H1 (cell line): Measurements from ENCODE around the gene PPA1. TPM values are rescaled to one million over a fixed set of nuclear protein-coding genes. Genes with fewer than 3 reads are reported as not detected.

Experiments used
- CTCF ChIA-PET: fragments of 300-600 bp; sonication (Branson Sonifier 250); formaldehyde crosslinking; loops from one replicate; lab custom pipeline; 2021; ENCODE audit not compliant: partially characterized antibody; lab: Charles Lee
- POLR2A ChIA-PET: fragments of 300-600 bp; sonication (Branson Sonifier 250); formaldehyde crosslinking; loops from one replicate; lab custom pipeline; 2021; ENCODE audit warnings: inconsistent platforms; ENCODE audit not compliant: partially characterized antibody; lab: Charles Lee
- DNase-seq, 2 experiments: peaks; one replicate each; pipeline versions ENCODE4 v3.0.0 to v3.0.0-alpha.2; 2010 to 2022; ENCODE audit warnings: low spot score in 2 of 2, low read depth in 1 of 2, mixed read lengths in 1 of 2
- FAIRE-seq: peaks from 2 replicates; lab custom pipeline; 2011; peaks lifted over from hg19 to GRCh38; lab: Jason Lieb, UNC
- H2AFZ ChIP-seq: 2 replicates; pipeline ENCODE4 v1.8.1; 2012; ENCODE audit warnings: low read length, inconsistent platforms
- H2AK5ac ChIP-seq: 2 replicates; pipeline ENCODE4 v1.6.1; 2013; ENCODE audit warnings: low read depth, low read length
- H2BK120ac ChIP-seq: replicated peaks from 2 replicates; pipeline ENCODE3; 2013; ENCODE audit warnings: low read depth, low read length, inconsistent platforms
- H2BK12ac ChIP-seq: 2 replicates; pipeline ENCODE4 v1.6.1; 2013; ENCODE audit warnings: low read depth, low read length
- H2BK15ac ChIP-seq: 2 replicates; pipeline ENCODE4 v1.6.1; 2013; ENCODE audit warnings: low read length
- H2BK20ac ChIP-seq: 2 replicates; pipeline ENCODE4 v1.6.1; 2013; ENCODE audit warnings: low read length
- H2BK5ac ChIP-seq: 2 replicates; pipeline ENCODE4 v1.6.1; 2013; ENCODE audit warnings: low read depth, low read length
- H3K14ac ChIP-seq: 2 replicates; pipeline ENCODE4 v1.6.1; 2013; ENCODE audit warnings: inconsistent platforms; ENCODE audit not compliant: insufficient read length
- H3K18ac ChIP-seq: 2 replicates; pipeline ENCODE4 v1.6.1; 2013; ENCODE audit warnings: low read length; ENCODE audit errors: extremely low read depth
- H3K23ac ChIP-seq: 2 replicates; pipeline ENCODE4 v1.6.1; 2013; ENCODE audit warnings: inconsistent platforms; ENCODE audit not compliant: insufficient read length
- H3K23me2 ChIP-seq: 2 replicates; pipeline ENCODE4 v1.6.1; 2013; ENCODE audit warnings: low read depth, low read length
- H3K27ac ChIP-seq: 2 replicates; pipeline ENCODE4 v1.6.1; 2011; ENCODE audit warnings: low read depth, low read length, inconsistent platforms
- H3K27me3 ChIP-seq, 4 experiments: replicated peaks in 1 of 4; 1 replicate in 1 of 4; 2 replicates in 3 of 4; pipeline versions ENCODE4 v1.6.1 to v1.8.1; 2011 to 2013; ENCODE audit warnings: low read length in 3 of 4, mild to moderate bottlenecking in 3 of 4, inconsistent platforms in 2 of 4, mixed read lengths in 2 of 4, moderate library complexity in 1 of 4; ENCODE audit not compliant: control insufficient read depth in 3 of 4, insufficient read depth in 3 of 4; ENCODE audit errors: extremely low read depth in 1 of 4
- H3K36me3 ChIP-seq, 4 experiments: 2 replicates each; pipeline versions ENCODE4 v1.6.1 to v1.8.1; 2011 to 2013; ENCODE audit warnings: mild to moderate bottlenecking in 4 of 4, low read length in 3 of 4, moderate library complexity in 2 of 4, control low read depth in 1 of 4, inconsistent platforms in 1 of 4; ENCODE audit not compliant: insufficient read depth in 4 of 4, control insufficient read depth in 2 of 4
- H3K4ac ChIP-seq: replicated peaks from 2 replicates; pipeline ENCODE3; 2013; ENCODE audit warnings: low read length, low read depth, mixed read lengths, inconsistent platforms; ENCODE audit not compliant: insufficient read length
- H3K4me1 ChIP-seq, 4 experiments: replicated peaks in 1 of 4; 1 replicate in 1 of 4; 2 replicates in 3 of 4; pipeline versions ENCODE4 v1.6.1 to v1.8.1; 2011 to 2013; ENCODE audit warnings: low read length in 3 of 4, inconsistent platforms in 2 of 4, mixed read lengths in 1 of 4; ENCODE audit not compliant: insufficient read depth in 4 of 4, control insufficient read depth in 3 of 4
- H3K4me2 ChIP-seq, 2 experiments: 2 replicates each; pipeline versions ENCODE4 v1.6.1 to v1.8.1; 2011 to 2013; ENCODE audit warnings: low read depth in 2 of 2, low read length in 2 of 2, control low read depth in 1 of 2, inconsistent platforms in 1 of 2, mild to moderate bottlenecking in 1 of 2; ENCODE audit not compliant: insufficient read depth in 1 of 2
- H3K4me3 ChIP-seq, 4 experiments: fragments of 200-600, 300-600 bp in 1 of 4; sonication (generic), shearing (Covaris generic), sonication (Bioruptor Twin) in 1 of 4; 2 replicates each; pipeline versions ENCODE4 v1.5.1 to v1.8.1; 2011 to 2016; ENCODE audit warnings: low read length in 4 of 4, low read depth in 3 of 4, control low read depth in 2 of 4, inconsistent platforms in 2 of 4, mild to moderate bottlenecking in 2 of 4, mixed read lengths in 1 of 4, moderate library complexity in 1 of 4; ENCODE audit not compliant: insufficient read depth in 2 of 4; ENCODE audit errors: extremely low read depth in 1 of 4
- H3K56ac ChIP-seq: replicated peaks from 2 replicates; pipeline ENCODE3; 2013; ENCODE audit warnings: low read depth, mild to moderate bottlenecking, mixed read lengths, low read length, inconsistent platforms; ENCODE audit not compliant: insufficient read length
- H3K79me1 ChIP-seq: 2 replicates; pipeline ENCODE4 v1.6.1; 2013; ENCODE audit warnings: low read depth, low read length, control low read depth
- H3K79me2 ChIP-seq, 2 experiments: 2 replicates each; pipeline versions ENCODE4 v1.6.1 to v1.8.1; 2012 to 2013; ENCODE audit warnings: low read length in 2 of 2, mild to moderate bottlenecking in 2 of 2, inconsistent platforms in 1 of 2; ENCODE audit not compliant: insufficient read depth in 2 of 2, control insufficient read depth in 1 of 2
- H3K9ac ChIP-seq, 4 experiments: replicated peaks in 1 of 4; 1 replicate in 1 of 4; 2 replicates in 3 of 4; pipeline versions ENCODE4 v1.6.1 to v1.8.1; 2011 to 2013; ENCODE audit warnings: low read depth in 3 of 4, low read length in 3 of 4, control low read depth in 2 of 4, mild to moderate bottlenecking in 2 of 4, moderate library complexity in 2 of 4, inconsistent platforms in 1 of 4; ENCODE audit errors: extremely low read depth in 1 of 4
- H3K9me3 ChIP-seq, 2 experiments: 2 replicates each; pipeline versions ENCODE4 v1.6.1 to v1.8.1; 2012 to 2013; ENCODE audit warnings: mild to moderate bottlenecking in 2 of 2, moderate library complexity in 2 of 2, control low read depth in 1 of 2, inconsistent platforms in 1 of 2, low read depth in 1 of 2, low read length in 1 of 2, mixed read lengths in 1 of 2; ENCODE audit not compliant: insufficient read depth in 2 of 2
- H4K20me1 ChIP-seq, 2 experiments: replicated peaks in 1 of 2; 2 replicates each; pipeline versions ENCODE3 to v1.8.1; 2011 to 2013; ENCODE audit warnings: inconsistent platforms in 2 of 2, low read length in 2 of 2, mild to moderate bottlenecking in 1 of 2; ENCODE audit not compliant: insufficient read depth in 2 of 2, control insufficient read depth in 1 of 2
- H4K5ac ChIP-seq: 2 replicates; pipeline ENCODE4 v1.6.1; 2013; ENCODE audit warnings: low read length, low read depth, mixed read lengths, inconsistent platforms; ENCODE audit not compliant: insufficient read length
- H4K8ac ChIP-seq: 2 replicates; pipeline ENCODE4 v1.8.0; 2013; ENCODE audit warnings: mild to moderate bottlenecking, moderate library complexity, low read length, inconsistent platforms; ENCODE audit not compliant: insufficient read depth; ENCODE audit errors: extremely low read depth
- H4K91ac ChIP-seq: replicated peaks from 2 replicates; pipeline ENCODE3; 2013; ENCODE audit warnings: low read length, mixed read lengths, inconsistent platforms; ENCODE audit not compliant: insufficient read length
- ASH2L ChIP-seq: fragments of 200-600, 300-600 bp; sonication (generic); IDR thresholded peaks from one replicate; pipeline ENCODE4 v1.7.1; 2017; ENCODE audit warnings: low read length
- BCL11A ChIP-seq, 2 experiments: IDR thresholded peaks; one replicate each; pipeline ENCODE4 v1.6.1; 2011; ENCODE audit warnings: low read depth in 2 of 2, low read length in 2 of 2, mild to moderate bottlenecking in 2 of 2
- CHD2 ChIP-seq: IDR thresholded peaks from 2 replicates; pipeline ENCODE4 v1.6.1; 2012; ENCODE audit warnings: low read length, improper control_type of control experiment
- KDM1A ChIP-seq: fragments of 200-600, 300-600 bp; sonication (generic); IDR thresholded peaks from 2 replicates; pipeline ENCODE4 v1.7.1; 2016; ENCODE audit warnings: mild to moderate bottlenecking, low read length, borderline replicate concordance
- MAX ChIP-seq: IDR thresholded peaks from 2 replicates; pipeline ENCODE4 v1.6.1; 2012; ENCODE audit warnings: inconsistent platforms
- NRF1 ChIP-seq: IDR thresholded peaks from 2 replicates; pipeline ENCODE4 v1.6.1; 2011; ENCODE audit warnings: mild to moderate bottlenecking, low read depth, low read length, improper control_type of control experiment
- PHF8 ChIP-seq: fragments of 200-600 bp; sonication (generic); conservative IDR thresholded peaks from 2 replicates; pipeline ENCODE4 v1.7.1; 2012; ENCODE audit warnings: low read depth, mild to moderate bottlenecking, inconsistent platforms, low read length, moderate library complexity
- POLR2A ChIP-seq, 2 experiments: IDR thresholded peaks; 1 replicate in 1 of 2; 2 replicates in 1 of 2; pipeline ENCODE4 v1.6.1; 2011; ENCODE audit warnings: low read depth in 2 of 2, low read length in 2 of 2, mild to moderate bottlenecking in 2 of 2; ENCODE audit errors: control extremely low read depth in 1 of 2
- RBBP5 ChIP-seq: IDR thresholded peaks from 2 replicates; pipeline ENCODE4 v1.7.1; 2012; ENCODE audit warnings: low read depth, mild to moderate bottlenecking, inconsistent platforms, low read length, moderate library complexity, borderline replicate concordance
- RFX5 ChIP-seq: IDR thresholded peaks from 2 replicates; pipeline ENCODE4 v1.6.1; 2011; ENCODE audit warnings: low read depth, low read length, improper control_type of control experiment, borderline replicate concordance
- SAP30 ChIP-seq: fragments of 300-600 bp; sonication (generic); IDR thresholded peaks from 2 replicates; pipeline ENCODE4 v1.7.1; 2012; ENCODE audit warnings: low read length, moderate library complexity, mild to moderate bottlenecking, inconsistent platforms; ENCODE audit not compliant: insufficient read depth, insufficient replicate concordance
- SRF ChIP-seq: IDR thresholded peaks from 2 replicates; pipeline ENCODE4 v1.6.1; 2011; ENCODE audit warnings: mild to moderate bottlenecking, low read depth, low read length, moderate library complexity
- WGBS, 2 experiments: shearing (Covaris generic) in 1 of 2; methylation state at CpG; one replicate each; pipeline versions ENCODE4 v1.1.6 to v1.1.7; 2013 to 2015; ENCODE audit warnings: low lambda C conversion rate in 2 of 2, mixed read lengths in 2 of 2, inconsistent platforms in 1 of 2, low coverage in 1 of 2, missing lambda C conversion rate in 1 of 2; ENCODE audit not compliant: insufficient replicate concordance in 2 of 2, insufficient coverage in 1 of 2, insufficient read length in 1 of 2; ENCODE audit errors: extremely low coverage in 1 of 2, missing lambda C conversion rate in 1 of 2; 5-methylcytosine and 5-hydroxymethylcytosine counted together
- polyA plus RNA-seq, 7 experiments: library from polyadenylated mRNA; depleted of rRNA in 3 of 7; stranded (reverse) in 5 of 7; unstranded in 2 of 7; fragments of >200 nt in 5 of 7; fragments of 200-250 nt in 2 of 7; gene quantifications; 1 replicate in 5 of 7; 2 replicates in 1 of 7; 4 replicates in 1 of 7; pipeline versions ENCODE4 v1.2.1 to v1.2.3, GENCODE V29; 2011 to 2013; ENCODE audit warnings: missing spikeins in 2 of 7, mixed read lengths in 2 of 7
- total RNA-seq: library from RNA; stranded (reverse); fragmentation: NEBNext Ultra II Directional; extraction: Animal tissue kit (Norgen Biotek cat#: 25700); gene quantifications from 2 replicates; pipeline ENCODE4 v1.2.1, GENCODE V29; 2021
- TF ChIP-seq, protein P1 (sequence below): IDR thresholded peaks from 2 replicates; pipeline ENCODE4 v1.6.1; 2012; ENCODE audit warnings: low read length, inconsistent platforms

PPA1 gene
- total and polyA plus RNA-seq, 2 of the 8 experiments (the other 6 are each of a cell fraction or from before 2014, with no cell fraction given): 77.0 to 191 TPM

GRCh38 chr10:70269741-70270140 lies 36.5 kb upstream of the PPA1 start:
- Histone ChIP-seq H3K79me1 (no peaks in the 10 kb centered on the region), H3K4me3 (no peak overlapping the region), H2AFZ (no peak overlapping the region), H2BK120ac (no peak overlapping the region), H3K4ac (no peak overlapping the region), H3K18ac (no peak overlapping the region), H3K56ac (no peak overlapping the region), H4K91ac (no peak overlapping the region), H3K27me3 (no peaks in the 10 kb centered on the region), H3K36me3 (no peaks in the 10 kb centered on the region), H2AK5ac (no peak overlapping the region), H4K8ac (no peak overlapping the region), H3K79me2 (no peaks in the 10 kb centered on the region), H3K23me2 (no peaks in the 10 kb centered on the region), H4K20me1 (no peaks in the 10 kb centered on the region), H3K9me3 (no peaks in the 10 kb centered on the region), H2BK20ac (no peak overlapping the region), H3K14ac (no peak overlapping the region), H2BK15ac (no peak overlapping the region), H3K9ac (no peak overlapping the region), H3K27ac (no peak overlapping the region), H3K4me1 (0 out of 7 replicates have a peak, but pooled peaks cover 0 to 5% (median 0%) of the 10 kb centered on the region in 4 experiments), H4K5ac (no peak overlapping the region), H2BK12ac (no peak overlapping the region), H2BK5ac (no peak overlapping the region), H3K23ac (no peak overlapping the region), H3K4me2 (no peak overlapping the region)
- FAIRE-seq (no peak), DNase-seq (no peak)
- ChIA-PET CTCF (interaction anchor here (0.6 to 17.4 kb wide), 17 partner anchors 8 to 325 kb away, joined by 3 to 329 read pairs (median 6); no protein-coding TSS in a partner anchor), POLR2A (no interaction called here)
- 85% methylated on average over 3 of the region's 3 CpGs; no CpG with 5 or more reads in 1 of the 2 experiments for WGBS, 2 experiments
- TF ChIP-seq, protein P1, sequence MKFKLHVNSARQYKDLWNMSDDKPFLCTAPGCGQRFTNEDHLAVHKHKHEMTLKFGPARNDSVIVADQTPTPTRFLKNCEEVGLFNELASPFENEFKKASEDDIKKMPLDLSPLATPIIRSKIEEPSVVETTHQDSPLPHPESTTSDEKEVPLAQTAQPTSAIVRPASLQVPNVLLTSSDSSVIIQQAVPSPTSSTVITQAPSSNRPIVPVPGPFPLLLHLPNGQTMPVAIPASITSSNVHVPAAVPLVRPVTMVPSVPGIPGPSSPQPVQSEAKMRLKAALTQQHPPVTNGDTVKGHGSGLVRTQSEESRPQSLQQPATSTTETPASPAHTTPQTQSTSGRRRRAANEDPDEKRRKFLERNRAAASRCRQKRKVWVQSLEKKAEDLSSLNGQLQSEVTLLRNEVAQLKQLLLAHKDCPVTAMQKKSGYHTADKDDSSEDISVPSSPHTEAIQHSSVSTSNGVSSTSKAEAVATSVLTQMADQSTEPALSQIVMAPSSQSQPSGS: no peak
- no peak for TF ChIP-seq PHF8
- TF ChIP-seq POLR2A (IDR thresholded peaks at IDR 0.05; ENCODE audit: control extremely low read depth in 1 of 2, low read depth in 2 of 2, low read length in 2 of 2): no peak
- no peak for TF ChIP-seq KDM1A
- TF ChIP-seq ASH2L: no peak
- TF ChIP-seq BCL11A (IDR thresholded peaks at IDR 0.05; ENCODE audit: low read depth in 2 of 2, low read length in 2 of 2): no peak
- no peak for TF ChIP-seq SRF
- no peak for TF ChIP-seq RFX5
- TF ChIP-seq MAX: no peak
- TF ChIP-seq SAP30: no peak
- no peak for TF ChIP-seq RBBP5
- TF ChIP-seq CHD2: no peak
- TF ChIP-seq NRF1: no peak
